CD4-positive, alpha-beta T cell (primary cell): Measurements from ENCODE around the gene NR3C2. TPM values are rescaled to one million over a fixed set of nuclear protein-coding genes. Genes with fewer than 3 reads are reported as not detected.

ENCODE experiments used
- ATAC-seq: fragments of 200-7000 bp; cut with Tn5 transposase; one replicate; pipeline ENCODE4 v1.10.0; 2022; ENCODE audit warnings: mild to moderate bottlenecking; ENCODE audit not compliant: poor library complexity
- CTCF ChIA-PET: fragments of 350-600 bp; sonication (Branson Sonifier 250); formaldehyde crosslinking; loops from one replicate; lab custom pipeline; 2021; ENCODE audit warnings: antibody characterized with exemption, inconsistent platforms; lab: Charles Lee
- POLR2A ChIA-PET: fragments of 350-600 bp; sonication (Branson Sonifier 250); formaldehyde crosslinking; loops from one replicate; lab custom pipeline; 2021; ENCODE audit warnings: antibody characterized with exemption, inconsistent platforms; lab: Charles Lee
- DNase-seq, 14 experiments: peaks; one replicate each; pipeline ENCODE4 v3.0.0-alpha.2; 2013 to 2020; ENCODE audit warnings: mixed read lengths in 2 of 14
- H3K27ac ChIP-seq, 2 donors: one replicate each; pipeline versions ENCODE4 v1.5.1 to v1.7.0; 2013; ENCODE audit warnings: low read length in 2 of 2, low read depth in 1 of 2, mild to moderate bottlenecking in 1 of 2
- H3K27me3 ChIP-seq, 2 experiments: 1 replicate in 1 of 2; 2 replicates in 1 of 2; pipeline versions ENCODE4 v1.6.1 to v1.7.0; 2013; ENCODE audit warnings: low read length in 2 of 2, control low read depth in 1 of 2, mild to moderate bottlenecking in 1 of 2, moderate library complexity in 1 of 2; ENCODE audit not compliant: insufficient read depth in 2 of 2, control insufficient read depth in 1 of 2
- H3K36me3 ChIP-seq: one replicate; pipeline ENCODE4 v1.6.1; 2013; ENCODE audit warnings: low read length, control low read depth; ENCODE audit not compliant: insufficient read depth
- H3K4me1 ChIP-seq: one replicate; pipeline ENCODE4 v1.6.1; 2013; ENCODE audit warnings: low read length, control low read depth; ENCODE audit not compliant: insufficient read depth
- H3K4me3 ChIP-seq: one replicate; pipeline ENCODE4 v1.5.1; 2013; ENCODE audit warnings: mild to moderate bottlenecking, low read length, moderate library complexity
- H3K9me3 ChIP-seq, 2 experiments: 1 replicate in 1 of 2; 2 replicates in 1 of 2; pipeline versions ENCODE4 v1.6.1 to v1.7.0; 2013; ENCODE audit warnings: low read length in 2 of 2, mild to moderate bottlenecking in 2 of 2, control low read depth in 1 of 2, moderate library complexity in 1 of 2; ENCODE audit not compliant: control insufficient read depth in 1 of 2, insufficient read depth in 1 of 2
- H3K27ac Mint-ChIP-seq: one replicate; pipeline ENCODE4 v1.8.0; 2020; ENCODE audit warnings: mixed read lengths
- H3K27me3 Mint-ChIP-seq: one replicate; pipeline ENCODE4 v1.8.0; 2021; ENCODE audit warnings: mixed read lengths
- H3K36me3 Mint-ChIP-seq: one replicate; pipeline ENCODE4 v1.8.0; 2021; ENCODE audit warnings: low read depth, mixed read lengths
- H3K4me1 Mint-ChIP-seq: one replicate; pipeline ENCODE4 v1.8.0; 2021; ENCODE audit warnings: low read depth, mixed read lengths
- H3K4me3 Mint-ChIP-seq: one replicate; pipeline ENCODE4 v1.8.0; 2020; ENCODE audit warnings: mild to moderate bottlenecking, mixed read lengths
- H3K9me3 Mint-ChIP-seq: one replicate; pipeline ENCODE4 v1.8.0; 2020; ENCODE audit warnings: mixed read lengths
- intact Hi-C, 2 experiments: fragments of 100-400 bp; cut with DNase I in 1 of 2; cut with micrococcal nuclease in 1 of 2; formaldehyde crosslinking; loops; one replicate each; pipeline versions ENCODE4 v1.15.1 to v1.9.0; 2023 to 2025; cut with DNase I, micrococcal nuclease
- total RNA-seq, 174 experiments: library from RNA in 2 of 174; stranded (reverse) in 2 of 174; gene quantifications; one replicate each; pipeline ENCODE4 v1.2.3 and lab custom pipeline; 2021 to 2026
- TF ChIP-seq, protein P1 (sequence below): fragments of 200-600 bp; IDR thresholded peaks from one replicate; pipeline ENCODE4 v1.8.0; 2022; ENCODE audit warnings: antibody characterized with exemption, mild to moderate bottlenecking

The NR3C2 gene
- total RNA-seq, 2 experiments from 2014 or later = 31.6 to 35.0 TPM

- ATAC-seq (no peak), DNase-seq (no peak)
- Mint-ChIP-seq H3K36me3 (peaks cover 56% of the 10 kb centered on the region), H3K4me3 (no peak overlapping the region), H3K9me3 (peaks cover 2% of the 10 kb centered on the region), H3K4me1 (peaks cover 6% of the 10 kb centered on the region), H3K27me3 (no peaks in the 10 kb centered on the region), H3K27ac (no peak overlapping the region)
- no peak overlapping the region for H3K27ac ChIP-seq
- H3K4me3 ChIP-seq = no peak overlapping the region
- TF ChIP-seq, protein P1, sequence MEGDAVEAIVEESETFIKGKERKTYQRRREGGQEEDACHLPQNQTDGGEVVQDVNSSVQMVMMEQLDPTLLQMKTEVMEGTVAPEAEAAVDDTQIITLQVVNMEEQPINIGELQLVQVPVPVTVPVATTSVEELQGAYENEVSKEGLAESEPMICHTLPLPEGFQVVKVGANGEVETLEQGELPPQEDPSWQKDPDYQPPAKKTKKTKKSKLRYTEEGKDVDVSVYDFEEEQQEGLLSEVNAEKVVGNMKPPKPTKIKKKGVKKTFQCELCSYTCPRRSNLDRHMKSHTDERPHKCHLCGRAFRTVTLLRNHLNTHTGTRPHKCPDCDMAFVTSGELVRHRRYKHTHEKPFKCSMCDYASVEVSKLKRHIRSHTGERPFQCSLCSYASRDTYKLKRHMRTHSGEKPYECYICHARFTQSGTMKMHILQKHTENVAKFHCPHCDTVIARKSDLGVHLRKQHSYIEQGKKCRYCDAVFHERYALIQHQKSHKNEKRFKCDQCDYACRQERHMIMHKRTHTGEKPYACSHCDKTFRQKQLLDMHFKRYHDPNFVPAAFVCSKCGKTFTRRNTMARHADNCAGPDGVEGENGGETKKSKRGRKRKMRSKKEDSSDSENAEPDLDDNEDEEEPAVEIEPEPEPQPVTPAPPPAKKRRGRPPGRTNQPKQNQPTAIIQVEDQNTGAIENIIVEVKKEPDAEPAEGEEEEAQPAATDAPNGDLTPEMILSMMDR = no peak
- peaks cover 28 to 42% of the 10 kb centered on the region in 2 experiments for H3K9me3 ChIP-seq
- ChIA-PET CTCF (no interaction called here), POLR2A (interaction anchor here (1.3 to 1.4 kb wide), 2 partner anchors 10 to 19 kb away, joined by 3 to 5 read pairs; no protein-coding TSS in a partner anchor)
- H3K4me1 ChIP-seq = no peaks in the 10 kb centered on the region
- H3K27me3 ChIP-seq = no peaks in the 10 kb centered on the region
- intact Hi-C loops = no loop called here
- peaks cover 15% of the 10 kb centered on the region for H3K36me3 ChIP-seq
Observed at GRCh38 chr4:148071009-148071408, 371.2 kb downstream of the NR3C2 start.

DNA sequence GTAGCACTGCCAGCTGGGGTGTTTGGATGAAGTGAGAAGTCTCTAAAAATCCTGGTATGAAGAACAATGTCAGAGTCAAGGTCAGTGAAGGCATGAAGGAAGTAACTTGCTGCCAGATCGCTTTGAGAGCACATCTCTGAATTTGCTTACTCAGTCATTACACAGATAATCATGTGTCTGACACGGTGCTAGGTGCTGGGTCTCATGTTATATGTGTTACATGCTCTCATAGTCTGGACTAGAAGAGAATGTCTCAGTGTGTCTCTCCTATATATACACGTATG lies 372.4 kb downstream of the NR3C2 start:
- Mint-ChIP-seq H3K9me3 (no peaks in the 10 kb centered on the region), H3K4me3 (no peak overlapping the region), H3K27me3 (no peaks in the 10 kb centered on the region), H3K27ac (no peak overlapping the region), H3K36me3 (peaks cover 48% of the 10 kb centered on the region), H3K4me1 (peaks cover 6% of the 10 kb centered on the region)
- H3K4me1 ChIP-seq = no peaks in the 10 kb centered on the region
- no peak for ATAC-seq
- no peak overlapping the region for H3K27ac ChIP-seq
- POLR2A ChIA-PET = interaction anchor here (0.9 kb wide), 1 partner anchor 24 kb away, joined by 3 read pairs; no protein-coding TSS in a partner anchor
- H3K36me3 ChIP-seq = peaks cover 12% of the 10 kb centered on the region
- DNase-seq = no peak
- CTCF ChIA-PET = no interaction called here
- H3K4me3 ChIP-seq = no peak overlapping the region
- no peaks in the 10 kb centered on the region for H3K27me3 ChIP-seq
- intact Hi-C loops = loop anchor here in 1 of 2 experiments (10.0 kb wide), 1 partner anchor 445 kb away; no protein-coding TSS in a partner anchor
- TF ChIP-seq, protein P1 = no peak
- H3K9me3 ChIP-seq = peaks cover 16 to 32% of the 10 kb centered on the region in 2 experiments

DNA sequence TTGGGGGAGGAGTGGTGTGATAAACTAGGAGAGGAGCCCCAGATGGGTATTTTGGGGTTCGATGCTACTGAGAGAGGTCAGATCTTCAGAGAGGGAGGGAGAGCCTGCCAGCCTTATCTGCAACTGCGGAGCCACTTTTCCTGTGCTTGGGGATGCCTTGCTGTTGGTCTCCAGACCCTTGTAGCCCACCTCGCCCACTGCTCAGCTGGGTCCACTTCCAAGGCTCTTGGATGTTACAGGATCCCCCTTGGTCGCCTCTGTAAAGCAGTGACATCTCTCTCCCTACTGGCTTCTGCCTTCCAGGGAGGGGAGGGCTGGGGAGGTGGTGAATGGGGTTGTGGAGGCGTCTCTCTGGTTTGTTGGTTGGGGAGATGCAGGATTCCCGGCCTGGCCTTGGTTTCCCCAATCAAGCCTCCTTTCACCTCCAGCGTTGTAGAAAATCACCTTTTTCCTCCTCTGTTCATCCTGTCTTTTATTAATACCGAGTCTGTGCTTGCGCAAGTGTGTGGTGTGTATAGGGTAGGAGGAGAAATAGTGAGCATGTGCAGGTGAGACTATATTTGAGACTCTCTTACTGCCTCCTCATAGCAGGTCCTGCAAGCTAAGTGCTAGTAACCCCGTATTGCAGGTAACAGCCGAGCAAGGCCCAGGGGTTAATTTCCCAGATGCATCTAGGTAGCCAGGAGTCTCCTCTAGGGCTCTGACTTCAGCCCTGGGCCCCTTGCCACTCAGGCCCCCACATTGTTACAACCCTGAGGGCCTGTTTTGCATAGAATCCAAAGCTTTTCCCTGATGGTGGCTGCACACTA lies 372.9 kb downstream of the NR3C2 start:
- H3K27me3 ChIP-seq = no peaks in the 10 kb centered on the region
- intact Hi-C loops = loop anchor here in 1 of 2 experiments (10.0 kb wide), 1 partner anchor 444 kb away; no protein-coding TSS in a partner anchor
- ChIA-PET CTCF (no interaction called here), POLR2A (interaction anchor here (0.9 kb wide), 1 partner anchor 23 kb away, joined by 3 read pairs; no protein-coding TSS in a partner anchor)
- no peak overlapping the region for H3K27ac Mint-ChIP-seq
- H3K36me3 Mint-ChIP-seq = peaks cover 45% of the 10 kb centered on the region
- TF ChIP-seq, protein P1 = no peak
- H3K36me3 ChIP-seq = peaks cover 12% of the 10 kb centered on the region
- H3K4me1 Mint-ChIP-seq = peaks cover 6% of the 10 kb centered on the region
- H3K9me3 Mint-ChIP-seq = no peaks in the 10 kb centered on the region
- H3K4me1 ChIP-seq = no peaks in the 10 kb centered on the region
- no peaks in the 10 kb centered on the region for H3K27me3 Mint-ChIP-seq
- H3K4me3 Mint-ChIP-seq = no peak overlapping the region
- peaks cover 11 to 26% of the 10 kb centered on the region in 2 experiments for H3K9me3 ChIP-seq
- no peak overlapping the region for H3K4me3 ChIP-seq
- no peak for DNase-seq
- H3K27ac ChIP-seq = no peak overlapping the region
- no peak for ATAC-seq
